Heart left ventricle (tissue), 16 donors: ENCODE measurements around the gene CCT3. TPM values are rescaled to one million over a fixed set of nuclear protein-coding genes. Genes with fewer than 3 reads are reported as not detected.

Experiments used
- ATAC-seq, 4 donors: fragments of 200-7000 bp; cut with Tn5 transposase; one replicate each; pipeline ENCODE4 v1.9.1; 2020 to 2022; ENCODE audit warnings: moderate library complexity in 4 of 4, mild to moderate bottlenecking in 3 of 4, moderate number of reproducible peaks in 1 of 4
- DNase-seq, 5 donors: peaks; one replicate each; pipeline ENCODE4 v3.0.0-alpha.2; 2020
- H3K27ac ChIP-seq, 12 donors: fragments of 200-600 bp; sonication (generic) in 4 of 12; one replicate each; pipeline versions ENCODE4 v1.5.0 to v1.8.0; 2016 to 2022; ENCODE audit warnings: mild to moderate bottlenecking in 2 of 12
- H3K27me3 ChIP-seq, 9 donors: fragments of 200-600 bp; sonication (generic) in 2 of 9; one replicate each; pipeline versions ENCODE4 v1.5.1 to v1.8.0; 2016 to 2022; ENCODE audit warnings: mild to moderate bottlenecking in 3 of 9
- H3K36me3 ChIP-seq, 9 donors: fragments of 200-600 bp; sonication (generic) in 2 of 9; one replicate each; pipeline versions ENCODE4 v1.5.0 to v1.8.0; 2018 to 2022; ENCODE audit warnings: mild to moderate bottlenecking in 2 of 9
- H3K4me1 ChIP-seq, 12 donors: fragments of 200-600 bp; sonication (generic) in 4 of 12; one replicate each; pipeline versions ENCODE4 v1.5.0 to v1.8.0; 2016 to 2022; ENCODE audit warnings: mild to moderate bottlenecking in 3 of 12
- H3K4me3 ChIP-seq, 12 donors: fragments of 200-600 bp; sonication (generic) in 4 of 12; one replicate each; pipeline versions ENCODE4 v1.5.0 to v1.8.0; 2017 to 2022; ENCODE audit warnings: mild to moderate bottlenecking in 9 of 12, moderate library complexity in 4 of 12
- H3K9me3 ChIP-seq, 12 donors: fragments of 200-600 bp; sonication (generic) in 4 of 12; one replicate each; pipeline versions ENCODE4 v1.5.0 to v1.8.0; 2016 to 2022; ENCODE audit warnings: mild to moderate bottlenecking in 1 of 12
- POLR2A ChIP-seq, 2 donors: fragments of 450-650 bp; IDR thresholded peaks; one replicate each; pipeline ENCODE4 v1.6.1; 2017; ENCODE audit warnings: antibody characterized with exemption in 2 of 2, mild to moderate bottlenecking in 2 of 2, moderate library complexity in 2 of 2
- WGBS, 4 donors: extraction: QIAGEN DNeasy Blood & Tissue Kit in 2 of 4; methylation state at CpG; one replicate each; pipeline versions ENCODE4 v1.1.5 to v1.1.7; 2013 to 2018; 5-methylcytosine and 5-hydroxymethylcytosine counted together
- intact Hi-C, 10 donors: fragments of 100-400 bp; cut with DNase I; formaldehyde crosslinking; loops; one replicate each; pipeline versions ENCODE4 v1.11.1 to v1.14.2; 2022
- polyA plus RNA-seq, 2 donors: library from polyadenylated mRNA; stranded (reverse); fragments of 200-250 nt; gene quantifications; one replicate each; pipeline ENCODE4 v1.2.3, GENCODE V29; 2013
- total RNA-seq, 9 donors: library from RNA; depleted of rRNA in 2 of 9; stranded (reverse); fragments of >200 nt in 2 of 9; fragmentation: NEBNext Ultra II Directional in 3 of 9; extraction: Animal tissue kit (Norgen Biotek cat#: 25700) in 3 of 9; gene quantifications; one replicate each; pipeline versions ENCODE4 v1.1.0 to v1.2.4, GENCODE V29; 2016 to 2023
- TF ChIP-seq, protein P1 (sequence below), 12 donors: fragments of 200-600 bp; sonication (generic) in 4 of 12; IDR thresholded peaks; one replicate each; pipeline versions ENCODE4 v1.5.0 to v1.8.0; 2018 to 2022; ENCODE audit warnings: antibody characterized with exemption in 12 of 12, mild to moderate bottlenecking in 5 of 12
- donor health status: ischemic (EF 13 %, LVEDD 7.1; RV severe dilation, severe dysfunction).
- donor health status: healthy with polysubstance abuse.
- donor health status: DM: no; HTN: yes; CAD: no.
- donor health status: DM: no; HTN: no; CAD: no.
- donor health status: ischemic (EF 25% LVEDD 6.9; RV normal size, moderate dysfunction).
- donor health status: ischemic (EF 25% LVEDD 5.7; RV mildly dilated, moderate dysfunction).
- donor health status: healthy.
- donor health status: DM: yes; HTN: yes; CAD: no.
- donor health status: ischemic (EF 35%, LVEDD 5.7; RV mildly dilated, moderate dysfunction).
- donor health status: nonischemic (EF 11% LVEDD 7.7; RV severe dilation, severe dysfunction).
- donor health status: DM: yes; HTN: yes; CAD: no.
- donor health status: PGD.
- donor health status: ischemic (EF 29% LVEDD 5.4; RV normal size, mild dysfunction).
- donor health status: nonischemic (EF 23%, LVEDD 6.1; RV moderate dilation, normal function).

The CCT3 gene
- total and polyA plus RNA-seq, 11 donors: 83.1 to 246 (median 143) TPM

DNA sequence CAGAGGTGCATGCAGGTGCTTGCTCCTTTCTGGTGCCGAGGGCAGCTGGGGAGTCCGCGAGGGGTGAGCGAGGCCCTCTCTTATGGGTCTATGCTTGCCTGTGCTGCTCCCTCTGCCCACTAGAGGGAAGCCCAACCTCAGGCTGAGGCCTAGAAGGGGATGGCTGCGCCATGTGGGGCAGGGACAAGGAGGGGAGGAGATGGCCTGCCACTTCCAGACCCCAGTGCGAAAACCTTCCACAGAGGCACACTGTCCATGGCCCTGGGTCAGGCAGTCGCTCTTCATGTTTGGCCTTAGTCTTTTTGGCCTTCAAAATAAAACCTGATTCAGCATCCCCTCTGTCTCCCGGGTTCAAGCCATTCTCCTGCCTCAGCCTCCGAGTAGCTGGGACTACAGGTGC, 44.9 kb upstream of the CCT3 start:
- H3K4me3 ChIP-seq: no peak overlapping the region
- intact Hi-C loops: loop anchor here in 9 of 10 donors (5.0 to 10.0 kb wide), 6 partner anchors 162 to 274 kb away; partner anchors contain the start of genes GPATCH4 (in 5 of the 9) and HAPLN2 (in 3 of the 9)
- H3K9me3 ChIP-seq: no peaks in the 10 kb centered on the region
- peak; percentile 61 to 93 (median 86) for ATAC-seq
- no peak overlapping the region for H3K27ac ChIP-seq
- H3K36me3 ChIP-seq: no peaks in the 10 kb centered on the region
- 49 to 56% (median 54%) methylated on average over 9 of the region's 9 CpGs for WGBS, 4 donors
- no peak for TF ChIP-seq POLR2A (IDR thresholded peaks at IDR 0.05)
- TF ChIP-seq, protein P1, sequence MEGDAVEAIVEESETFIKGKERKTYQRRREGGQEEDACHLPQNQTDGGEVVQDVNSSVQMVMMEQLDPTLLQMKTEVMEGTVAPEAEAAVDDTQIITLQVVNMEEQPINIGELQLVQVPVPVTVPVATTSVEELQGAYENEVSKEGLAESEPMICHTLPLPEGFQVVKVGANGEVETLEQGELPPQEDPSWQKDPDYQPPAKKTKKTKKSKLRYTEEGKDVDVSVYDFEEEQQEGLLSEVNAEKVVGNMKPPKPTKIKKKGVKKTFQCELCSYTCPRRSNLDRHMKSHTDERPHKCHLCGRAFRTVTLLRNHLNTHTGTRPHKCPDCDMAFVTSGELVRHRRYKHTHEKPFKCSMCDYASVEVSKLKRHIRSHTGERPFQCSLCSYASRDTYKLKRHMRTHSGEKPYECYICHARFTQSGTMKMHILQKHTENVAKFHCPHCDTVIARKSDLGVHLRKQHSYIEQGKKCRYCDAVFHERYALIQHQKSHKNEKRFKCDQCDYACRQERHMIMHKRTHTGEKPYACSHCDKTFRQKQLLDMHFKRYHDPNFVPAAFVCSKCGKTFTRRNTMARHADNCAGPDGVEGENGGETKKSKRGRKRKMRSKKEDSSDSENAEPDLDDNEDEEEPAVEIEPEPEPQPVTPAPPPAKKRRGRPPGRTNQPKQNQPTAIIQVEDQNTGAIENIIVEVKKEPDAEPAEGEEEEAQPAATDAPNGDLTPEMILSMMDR (IDR thresholded peaks at IDR 0.05): peak; percentile 61 to 80 (median 74)
- peaks cover 0 to 4% (median under 1%) of the 10 kb centered on the region in 12 donors for H3K4me1 ChIP-seq
- peak; percentile 31 to 72 (median 53) for DNase-seq
- H3K27me3 ChIP-seq: peaks cover 0 to 22% (median 6%) of the 10 kb centered on the region in 9 donors

DNA sequence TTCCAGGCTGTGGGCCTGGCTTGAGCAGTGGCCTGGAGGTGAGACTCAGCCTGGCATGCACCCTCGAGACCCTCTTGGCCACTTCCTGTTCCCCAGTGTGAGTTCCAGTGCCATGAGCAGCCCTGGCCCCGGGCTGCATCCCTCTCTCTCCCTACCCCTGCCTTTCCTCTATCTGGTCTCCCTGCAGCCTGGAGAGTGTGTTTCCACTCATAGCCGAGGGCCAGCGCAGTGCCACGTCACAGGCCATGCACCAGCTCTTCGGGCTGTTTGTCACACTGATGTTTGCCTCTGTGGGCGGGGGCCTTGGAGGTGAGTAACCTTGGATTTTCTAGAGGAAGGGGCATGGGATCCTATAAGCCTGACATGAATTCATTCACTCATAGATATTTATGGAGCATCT, 44.5 kb upstream of the CCT3 start:
- Histone ChIP-seq H3K4me3 (no peak overlapping the region), H3K9me3 (no peaks in the 10 kb centered on the region), H3K36me3 (no peaks in the 10 kb centered on the region), H3K27me3 (peaks cover 0 to 18% (median 1%) of the 10 kb centered on the region in 9 donors), H3K27ac (no peak overlapping the region), H3K4me1 (no peaks in the 10 kb centered on the region)
- WGBS, 4 donors: 57 to 62% (median 60%) methylated on average over 7 of the region's 7 CpGs
- DNase-seq (no peak), ATAC-seq (no peak)
- intact Hi-C loops: loop anchor here in 9 of 10 donors (5.0 to 10.0 kb wide), 6 partner anchors 162 to 275 kb away; partner anchors contain the start of genes GPATCH4 (in 5 of the 9) and HAPLN2 (in 3 of the 9)
- TF ChIP-seq, protein P1 (IDR thresholded peaks at IDR 0.05): no peak
- TF ChIP-seq POLR2A (IDR thresholded peaks at IDR 0.05): no peak

DNA sequence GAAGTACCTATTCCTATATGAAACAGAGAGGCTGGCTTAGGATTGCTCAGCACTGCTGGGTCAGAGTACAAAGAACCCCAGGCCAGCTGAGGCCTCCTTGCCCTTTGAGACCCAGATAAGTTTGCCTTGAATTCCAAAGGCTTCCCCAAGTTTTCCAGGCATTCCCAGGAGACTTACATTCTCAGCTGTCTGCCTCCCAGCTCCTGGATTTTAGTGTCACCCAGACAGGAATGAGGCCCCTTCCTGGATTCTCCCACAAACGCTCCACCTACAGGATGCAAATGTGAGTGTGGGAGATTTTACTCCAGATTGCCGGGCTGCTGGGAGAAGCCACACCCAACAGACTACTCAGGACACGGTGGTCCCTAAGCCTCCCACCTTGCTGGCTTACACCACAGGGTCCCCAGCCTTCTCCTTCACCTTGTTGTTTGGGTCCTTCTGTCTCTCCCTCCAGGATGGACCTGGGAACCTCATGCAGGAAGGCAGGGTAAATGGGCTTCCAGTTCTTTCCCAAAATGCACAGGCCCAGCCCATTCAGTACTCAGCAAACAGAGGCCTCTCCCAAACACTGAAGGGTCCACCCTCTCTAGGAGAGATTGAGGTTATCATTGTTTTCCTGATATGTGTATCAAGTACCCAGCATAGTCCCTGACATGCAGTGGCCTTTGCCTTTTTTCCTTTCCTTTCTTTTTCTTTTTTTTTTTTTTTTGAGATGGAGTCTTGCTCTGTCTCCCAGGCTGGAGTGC, 41.5 kb upstream of the CCT3 start:
- ATAC-seq (no peak), DNase-seq (no peak)
- Histone ChIP-seq H3K27me3 (peaks cover 0 to 6% (median 0%) of the 10 kb centered on the region in 9 donors), H3K9me3 (no peaks in the 10 kb centered on the region), H3K36me3 (no peaks in the 10 kb centered on the region), H3K4me1 (no peaks in the 10 kb centered on the region), H3K4me3 (no peak overlapping the region), H3K27ac (no peak overlapping the region)
- intact Hi-C loops: loop anchor here in 9 of 10 donors (5.0 to 10.0 kb wide), 6 partner anchors 165 to 278 kb away; partner anchors contain the start of genes GPATCH4 (in 5 of the 9) and HAPLN2 (in 3 of the 9)
- 55 to 64% (median 59%) methylated on average over 3 of the region's 3 CpGs for WGBS, 4 donors
- TF ChIP-seq, protein P1 (IDR thresholded peaks at IDR 0.05): no peak
- no peak for TF ChIP-seq POLR2A (IDR thresholded peaks at IDR 0.05)

DNA sequence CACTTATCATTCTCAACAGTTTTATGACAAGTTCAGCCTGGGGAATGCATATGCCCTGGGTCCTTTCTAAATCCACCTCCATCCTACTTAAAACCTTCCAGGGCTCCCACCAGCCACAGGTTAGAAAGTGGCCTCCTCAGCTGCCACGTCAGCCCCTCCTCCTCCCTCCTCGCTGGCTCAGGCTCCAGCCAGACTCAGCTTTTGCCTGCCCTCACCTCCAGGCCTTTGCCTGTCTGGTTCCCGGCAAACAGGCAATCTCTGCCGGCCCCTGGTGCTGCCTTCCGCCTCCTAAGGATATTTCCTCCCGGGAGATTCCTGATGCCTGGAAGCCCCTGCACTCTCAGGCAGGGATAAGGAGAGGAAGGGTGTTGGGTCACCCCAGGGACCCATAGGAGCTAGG, 40.5 kb upstream of the CCT3 start:
- no peak for ATAC-seq
- no peak overlapping the region for H3K4me3 ChIP-seq
- no peaks in the 10 kb centered on the region for H3K36me3 ChIP-seq
- H3K27ac ChIP-seq: no peak overlapping the region
- no peaks in the 10 kb centered on the region for H3K9me3 ChIP-seq
- peaks cover 0 to 6% (median 0%) of the 10 kb centered on the region in 9 donors for H3K27me3 ChIP-seq
- intact Hi-C loops: no loop called here
- no peak for DNase-seq
- no peak for TF ChIP-seq POLR2A (IDR thresholded peaks at IDR 0.05)
- TF ChIP-seq, protein P1 (IDR thresholded peaks at IDR 0.05): no peak
- WGBS, 4 donors: 55 to 71% (median 67%) methylated on average over 6 of the region's 6 CpGs
- H3K4me1 ChIP-seq: peaks cover 0 to 3% (median 0%) of the 10 kb centered on the region in 12 donors
